Medulla oblongata (tissue), 1 donor: ENCODE results near the gene TMED1.

Source experiments
- DNase-seq: peaks from one replicate; pipeline ENCODE4 v3.0.0-alpha.2; 2015; ENCODE audit errors: extremely low spot score

The TMED1 gene

DNA sequence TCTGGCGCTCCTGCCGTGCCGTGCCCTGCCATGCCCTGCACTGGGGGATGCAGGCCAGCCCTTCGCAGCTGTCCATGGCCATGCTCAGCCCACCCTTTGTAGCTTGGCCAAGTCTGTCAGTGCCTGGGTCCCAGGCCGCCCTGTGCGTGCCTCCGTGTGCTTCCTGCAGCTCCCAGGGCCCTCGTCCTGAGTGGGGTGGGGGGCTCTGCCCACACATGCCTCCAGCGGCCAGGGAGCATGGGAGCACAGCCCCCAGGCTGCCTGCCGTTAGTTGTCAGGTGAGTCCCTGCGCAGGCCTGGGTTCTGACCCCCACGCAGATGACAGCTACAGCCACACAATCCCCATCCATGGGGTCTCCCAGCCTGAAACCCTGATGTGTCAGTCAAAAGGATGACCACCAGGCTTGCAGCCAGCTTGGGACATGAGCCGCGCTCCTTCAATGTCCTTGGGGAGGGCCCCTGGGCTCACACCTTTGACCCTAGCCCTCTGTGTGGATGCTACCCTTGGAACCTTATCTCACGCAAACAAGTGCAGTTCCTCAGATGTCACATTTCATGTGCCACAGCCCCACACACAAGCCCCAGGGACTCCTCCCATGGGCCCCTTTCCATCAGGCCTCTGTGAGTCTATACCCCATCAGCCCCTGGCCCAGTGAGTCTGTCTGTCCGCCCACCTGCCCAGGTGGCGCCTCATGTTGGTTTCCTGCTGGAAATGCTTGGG is 24.5 kb downstream of the TMED1 start:
- DNase-seq, result no peak

DNA sequence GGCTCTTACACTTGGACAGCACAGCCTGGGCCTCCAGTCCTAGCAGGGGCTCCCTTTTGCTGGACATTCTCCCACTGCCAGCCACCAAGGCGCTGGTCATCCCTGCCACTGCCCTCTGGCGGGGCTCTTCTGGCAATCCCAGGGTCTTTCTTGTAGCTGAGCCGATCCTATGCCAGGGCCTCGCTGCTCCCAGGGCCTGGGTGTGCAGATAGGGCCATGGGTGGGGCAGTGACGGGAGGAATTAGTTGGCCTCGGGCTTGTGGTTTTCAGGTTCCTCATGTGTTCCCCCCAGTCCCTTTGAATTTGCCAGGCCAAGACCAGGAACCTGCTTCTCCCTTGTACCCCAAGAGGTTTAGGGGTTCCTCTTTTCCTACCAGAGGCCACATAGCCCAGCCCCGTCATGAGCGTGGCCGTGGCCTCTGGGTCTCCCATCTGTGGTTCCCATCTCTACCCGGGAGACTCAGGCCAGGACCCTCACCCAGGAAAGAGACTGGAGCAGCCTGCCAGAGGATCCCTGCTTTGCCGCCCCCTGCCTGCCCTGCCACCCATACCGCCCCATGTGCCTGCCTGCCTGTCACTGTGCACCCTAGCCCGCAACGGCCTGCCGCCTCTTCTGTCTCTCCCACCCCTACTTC is 26.2 kb downstream of the TMED1 start:
- DNase-seq, result peak; percentile 14

GRCh38 chr19:10808937-10809649 is 26.9 kb downstream of the TMED1 start:
- DNase-seq, result no peak

DNA sequence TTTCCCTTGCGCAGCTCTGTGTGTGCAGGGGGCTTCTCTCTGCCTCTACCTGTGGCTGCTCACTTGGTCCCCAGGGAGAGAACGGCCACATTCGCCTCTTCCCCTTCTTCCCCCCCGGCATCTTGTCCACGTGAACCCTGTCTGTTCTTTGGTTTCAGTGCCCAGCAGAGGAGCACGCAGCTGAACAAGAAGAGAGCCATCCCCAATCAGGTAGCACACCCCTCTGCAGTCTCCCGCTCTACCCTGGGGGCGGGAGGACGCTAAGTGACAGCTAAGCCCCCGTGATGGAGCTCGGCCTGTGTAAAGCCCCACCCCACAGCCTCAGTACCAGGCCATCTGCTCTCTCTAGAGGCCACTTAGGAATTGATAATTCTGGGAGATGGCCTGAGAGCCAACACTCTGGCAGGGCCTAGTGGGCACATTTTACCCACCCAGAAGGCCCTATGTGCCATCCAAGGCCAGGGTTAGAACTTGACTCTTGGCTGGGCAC is 30.2 kb downstream of the TMED1 start:
- peak; percentile 64 for DNase-seq

DNA sequence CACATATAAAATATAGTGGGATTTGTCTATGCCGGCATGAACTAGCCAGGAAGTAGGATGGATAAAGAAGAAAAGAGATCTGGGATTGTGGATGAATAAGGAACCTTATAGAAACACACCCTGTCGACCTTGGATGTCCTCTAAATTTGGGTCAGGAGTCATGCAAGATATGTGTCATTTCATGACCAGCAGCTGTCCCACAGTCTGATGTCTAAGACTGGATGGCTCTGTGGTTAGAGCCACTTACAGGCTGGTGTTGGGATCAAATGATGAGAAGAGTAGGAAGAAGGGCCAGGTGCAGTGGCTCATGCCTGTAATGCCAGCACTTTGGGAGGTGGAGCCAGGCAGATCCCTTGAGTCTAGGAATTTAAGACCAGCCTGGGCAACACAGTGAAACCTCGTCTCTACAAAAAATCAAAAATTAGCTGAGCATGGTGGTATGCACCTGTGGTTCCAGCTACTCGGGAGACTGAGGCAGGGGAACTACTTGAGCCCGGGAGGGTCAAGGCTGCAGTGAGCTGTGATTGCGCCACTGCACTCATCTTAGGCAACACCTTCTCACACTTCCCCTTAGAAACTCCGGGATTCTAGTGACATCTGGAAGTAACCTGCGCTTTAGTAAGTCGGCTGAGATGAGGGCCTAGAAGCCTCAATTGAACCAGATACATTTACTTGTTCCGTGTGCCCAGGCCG is 30.8 kb downstream of the TMED1 start:
- peak; percentile 41 for DNase-seq

GRCh38 chr19:10803252-10803651 is 32.8 kb downstream of the TMED1 start:
- DNase-seq, result no peak

DNA sequence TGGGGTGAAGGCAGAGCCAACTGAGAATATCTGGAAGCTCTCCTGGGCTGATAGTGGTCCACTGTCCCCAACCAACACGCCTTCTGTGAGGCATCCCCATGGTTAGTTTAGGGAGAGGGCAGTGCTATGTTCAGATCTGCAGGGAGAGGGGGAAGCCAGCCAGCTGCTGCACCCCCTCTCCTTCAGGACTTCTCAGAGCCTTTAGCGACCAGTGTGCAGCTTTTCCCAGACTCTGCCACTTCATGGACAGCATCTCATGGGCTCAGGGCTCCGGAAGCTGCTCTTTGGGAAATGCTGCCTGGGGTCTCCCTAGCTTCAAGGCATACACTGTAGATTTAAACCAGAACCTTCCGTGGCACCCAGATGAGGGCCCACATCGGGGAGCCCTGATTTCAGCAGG is 33.5 kb downstream of the TMED1 start:
- no peak for DNase-seq

DNA sequence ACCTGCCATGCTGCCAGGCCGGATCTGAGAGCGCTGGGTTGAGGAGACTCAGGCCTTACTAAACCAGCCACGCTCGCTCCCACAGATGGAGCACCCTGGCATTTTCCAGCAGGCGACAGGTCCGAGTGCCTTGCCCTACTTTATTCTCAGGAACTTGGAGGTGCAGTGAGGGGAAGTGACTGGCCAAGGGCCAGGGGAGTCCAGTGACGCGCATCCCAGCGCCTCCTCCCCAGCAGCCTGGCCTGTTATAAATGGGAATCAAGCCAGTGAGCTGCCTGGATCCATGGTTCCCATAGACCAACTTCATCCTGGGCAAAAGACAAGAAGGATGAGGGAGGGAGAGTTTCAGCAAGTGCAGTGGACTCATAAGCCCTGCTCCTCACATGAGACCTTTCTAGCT is 35.5 kb downstream of the TMED1 start:
- peak; percentile 54 for DNase-seq

DNA sequence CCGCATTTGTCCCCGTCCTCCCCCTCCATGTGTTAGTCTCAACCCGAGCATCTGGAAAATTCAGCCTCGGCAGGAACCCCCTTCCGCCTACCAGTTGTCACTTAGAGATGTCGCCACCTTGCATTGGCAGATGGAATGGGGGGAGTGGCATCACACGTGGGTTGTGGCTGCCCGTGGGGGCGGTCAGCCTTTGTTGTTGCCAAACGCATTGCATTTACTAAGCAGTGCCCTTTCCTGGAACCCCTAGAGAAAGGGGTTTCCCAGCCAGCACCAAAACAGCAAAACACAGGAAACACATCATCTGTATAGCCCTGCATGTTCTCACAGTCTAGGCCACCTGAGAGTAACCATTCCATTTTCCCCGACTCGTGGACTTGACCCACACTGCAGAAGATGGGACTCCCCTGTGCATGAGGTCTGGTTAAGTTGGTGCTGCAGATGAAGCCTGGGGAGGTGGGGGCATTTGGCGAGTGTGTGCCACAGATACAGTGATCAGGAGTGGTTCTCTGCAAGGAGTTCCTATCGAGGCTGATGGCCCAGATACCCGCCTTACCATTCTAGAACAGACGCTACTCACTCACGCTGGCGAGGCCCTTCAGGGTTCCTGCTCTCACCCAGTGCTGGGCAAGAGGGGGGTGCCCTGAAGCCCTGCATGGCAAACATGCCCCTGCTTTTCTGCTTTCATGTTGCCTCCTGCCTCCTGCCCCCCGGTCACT is 38.3 kb downstream of the TMED1 start:
- DNase-seq, result no peak

GRCh38 chr19:10797078-10797477 is 38.9 kb downstream of the TMED1 start:
- DNase-seq, result no peak

DNA sequence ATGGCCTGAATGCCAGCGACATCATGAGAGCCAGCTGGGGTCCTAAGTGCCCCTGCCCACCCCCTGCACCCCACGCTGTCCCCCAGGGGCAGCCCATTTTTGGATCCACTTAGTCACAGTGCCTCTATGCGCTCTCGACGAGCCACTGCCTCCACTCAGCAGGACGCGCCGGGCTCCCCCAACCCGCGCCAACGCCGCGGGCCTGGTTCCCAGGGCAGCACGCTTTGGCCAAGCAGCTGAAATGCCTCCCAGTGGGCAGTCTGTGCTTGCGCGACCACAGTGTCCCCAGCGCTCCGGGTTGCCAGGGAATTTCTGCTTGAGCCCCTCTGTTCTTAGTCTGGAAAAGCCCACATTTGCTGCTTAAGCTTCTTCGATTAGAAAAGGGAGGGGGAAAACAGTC is 39.4 kb downstream of the TMED1 start:
- DNase-seq, result peak; percentile 57

DNA sequence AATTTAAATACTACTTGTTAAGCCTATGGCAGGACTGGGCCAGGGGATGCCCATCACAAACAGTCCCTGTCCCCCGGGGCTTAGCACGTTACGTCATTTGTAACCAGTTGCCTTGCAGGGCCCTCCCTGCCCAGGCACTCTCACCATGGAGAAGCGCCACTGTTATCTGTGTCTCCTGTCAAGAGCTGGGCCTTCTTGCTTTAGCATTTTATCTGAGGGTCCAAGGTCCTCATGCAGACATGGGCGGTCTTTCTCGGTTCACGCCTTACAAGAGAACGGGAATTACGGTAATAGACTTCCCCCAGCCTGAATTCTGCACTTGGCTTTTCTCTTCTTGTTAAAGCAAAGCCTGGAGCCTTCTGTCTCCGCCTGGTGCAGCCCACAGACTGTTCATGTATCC is 46.1 kb downstream of the TMED1 start:
- no peak for DNase-seq

DNA sequence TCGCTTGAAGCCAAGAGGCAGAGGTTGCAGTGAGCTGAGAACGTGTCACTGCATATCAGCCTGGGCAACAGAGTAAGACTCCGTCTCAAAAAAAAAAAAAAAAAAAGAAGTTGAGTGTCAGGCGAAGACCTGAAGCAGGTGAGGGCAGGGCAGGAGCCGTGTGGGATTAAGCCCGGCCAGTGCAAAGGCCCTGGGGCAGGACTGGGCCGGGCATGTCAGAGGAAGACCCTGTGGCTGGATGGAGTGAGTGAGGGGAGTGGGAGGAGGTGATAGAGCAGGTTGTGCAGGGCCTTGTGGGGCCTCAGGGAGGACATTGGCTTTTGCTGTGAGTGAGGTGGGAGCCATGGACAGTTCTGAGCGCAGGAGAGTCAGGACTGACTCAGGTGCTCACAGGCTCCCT is 47.9 kb downstream of the TMED1 start:
- no peak for DNase-seq

- peak; percentile 74 for DNase-seq
These were observed 51.8 kb downstream of the TMED1 start for GRCh38 chr19:10784257-10784656.

GRCh38 chr19:10782795-10783194 is 53.2 kb downstream of the TMED1 start:
- no peak for DNase-seq
